SK-N-SH (cell line): ENCODE data around the gene SLC23A3. TPM values are rescaled to one million over a fixed set of nuclear protein-coding genes. Genes with fewer than 3 reads are reported as not detected.
A peak's percentile ranks its signal among the peaks of the same experiment; 100 is the strongest.

Source experiments
- CTCF ChIA-PET: fragments of 300-600, 350-600 bp; formaldehyde crosslinking; extraction: SDS; loops from one replicate; lab custom pipeline; 2021; lab: Yijun Ruan, JAX
- POLR2A ChIA-PET: fragments of 350-600 bp; sonication (Branson Sonifier 250); formaldehyde crosslinking; extraction: SDS; loops from one replicate; lab custom pipeline; 2020; ENCODE audit warnings: antibody characterized with exemption, inconsistent platforms; lab: Yijun Ruan, JAX
- DNase-seq: peaks from one replicate; pipeline ENCODE4 v3.0.0; 2012
- H2AFZ ChIP-seq: fragments of 200-600 bp; sonication (generic); 2 replicates; pipeline ENCODE4 v1.8.1; 2016; ENCODE audit warnings: antibody characterized with exemption, mild to moderate bottlenecking, low read depth
- H3F3A ChIP-seq: fragments of 200-600 bp; sonication (generic); replicated peaks from 2 replicates; pipeline ENCODE3; 2016; ENCODE audit warnings: antibody characterized with exemption, mild to moderate bottlenecking; ENCODE audit not compliant: insufficient read depth
- H3K27ac ChIP-seq, 2 experiments: fragments of 200-500 bp in 1 of 2; fragments of 200-600 bp in 1 of 2; sonication (Bioruptor generic) in 1 of 2; sonication (generic), shearing (Covaris generic) in 1 of 2; 2 replicates each; pipeline versions ENCODE4 v1.5.1 to v1.6.1; 2014 to 2016; ENCODE audit warnings: low read depth in 2 of 2, inconsistent platforms in 1 of 2, low read length in 1 of 2, mild to moderate bottlenecking in 1 of 2, mixed read lengths in 1 of 2
- H3K27me3 ChIP-seq: fragments of 200-600 bp; sonication (generic), shearing (Covaris generic); 2 replicates; pipeline ENCODE4 v1.6.1; 2016; ENCODE audit warnings: mixed run types; ENCODE audit not compliant: insufficient read depth
- H3K36me3 ChIP-seq, 2 experiments: fragments of 200-500 bp in 1 of 2; fragments of 200-600 bp in 1 of 2; sonication (Bioruptor generic) in 1 of 2; sonication (generic) in 1 of 2; replicated peaks in 1 of 2; 2 replicates each; pipeline versions ENCODE3 to v1.5.1; 2014 to 2016; ENCODE audit warnings: low read length in 1 of 2, mild to moderate bottlenecking in 1 of 2; ENCODE audit not compliant: insufficient read depth in 2 of 2, control insufficient read depth in 1 of 2
- H3K4me1 ChIP-seq, 2 experiments: fragments of 200-500 bp in 1 of 2; fragments of 200-600 bp in 1 of 2; sonication (Bioruptor generic) in 1 of 2; sonication (generic), shearing (Covaris generic) in 1 of 2; 2 replicates each; pipeline versions ENCODE4 v1.5.1 to v1.6.1; 2014 to 2016; ENCODE audit warnings: low read depth in 1 of 2, low read length in 1 of 2, mixed run types in 1 of 2; ENCODE audit not compliant: insufficient read depth in 2 of 2, control insufficient read depth in 1 of 2
- H3K4me2 ChIP-seq: fragments of 200-600 bp; sonication (generic), shearing (Covaris generic); 2 replicates; pipeline ENCODE4 v1.6.1; 2017; ENCODE audit warnings: mixed run types
- H3K4me3 ChIP-seq, 2 experiments: fragments of 200-500 bp in 1 of 2; fragments of 200-600 bp in 1 of 2; sonication (Bioruptor generic) in 1 of 2; sonication (generic), shearing (Covaris generic) in 1 of 2; 2 replicates each; pipeline versions ENCODE4 v1.5.1 to v1.8.1; 2014 to 2016; ENCODE audit warnings: low read depth in 2 of 2, inconsistent platforms in 1 of 2, low read length in 1 of 2, mild to moderate bottlenecking in 1 of 2, mixed read lengths in 1 of 2, moderate library complexity in 1 of 2
- H3K79me2 ChIP-seq: fragments of 200-600 bp; sonication (generic); 2 replicates; pipeline ENCODE4 v1.8.1; 2017; ENCODE audit warnings: mild to moderate bottlenecking; ENCODE audit not compliant: insufficient read depth
- H3K9ac ChIP-seq: fragments of 200-600 bp; sonication (generic); 2 replicates; pipeline ENCODE4 v1.6.1; 2017; ENCODE audit warnings: mixed run types
- H3K9me2 ChIP-seq: fragments of 200-600 bp; sonication (generic); 2 replicates; pipeline ENCODE4 v1.6.1; 2017; ENCODE audit warnings: mixed run types
- H3K9me3 ChIP-seq: fragments of 200-600 bp; sonication (generic); 2 replicates; pipeline ENCODE4 v1.6.1; 2017; ENCODE audit warnings: mixed run types, mild to moderate bottlenecking, moderate library complexity
- H4K20me1 ChIP-seq: fragments of 200-600 bp; sonication (generic); 2 replicates; pipeline ENCODE4 v1.6.1; 2017; ENCODE audit warnings: mild to moderate bottlenecking, mixed run types; ENCODE audit not compliant: insufficient read depth
- CHD2 ChIP-seq: fragments of 150-350 bp; IDR thresholded peaks from 2 replicates; pipeline ENCODE4 v1.6.1; 2018; ENCODE audit warnings: low read length; ENCODE audit not compliant: partially characterized antibody
- ELF1 ChIP-seq: IDR thresholded peaks from 2 replicates; pipeline ENCODE4 v1.4.0; 2012
- FOSL2 ChIP-seq: IDR thresholded peaks from 2 replicates; pipeline ENCODE4 v1.4.0; 2012; ENCODE audit warnings: low read depth, mild to moderate bottlenecking, moderate library complexity, borderline replicate concordance
- JUND ChIP-seq: IDR thresholded peaks from 2 replicates; pipeline ENCODE4 v1.4.0; 2012
- MEF2A ChIP-seq: IDR thresholded peaks from 2 replicates; pipeline ENCODE4 v1.4.0; 2012; ENCODE audit warnings: low read depth, borderline replicate concordance
- NRF1 ChIP-seq: IDR thresholded peaks from 2 replicates; pipeline ENCODE4 v1.6.1; 2012; ENCODE audit warnings: low read depth, mild to moderate bottlenecking, low read length
- SIN3A ChIP-seq: IDR thresholded peaks from 2 replicates; pipeline ENCODE4 v1.6.1; 2012; ENCODE audit warnings: low read depth, mild to moderate bottlenecking, low read length, moderate library complexity, borderline replicate concordance
- TCF12 ChIP-seq: IDR thresholded peaks from 2 replicates; pipeline ENCODE4 v1.4.0; 2012
- TEAD4 ChIP-seq: IDR thresholded peaks from 2 replicates; pipeline ENCODE4 v1.4.0; 2012; ENCODE audit warnings: mild to moderate bottlenecking, borderline replicate concordance; ENCODE audit not compliant: insufficient read depth
- WGBS: methylation state at CpG from one replicate; pipeline ENCODE4 v1.1.6; 2017; ENCODE audit warnings: low lambda C conversion rate; 5-methylcytosine and 5-hydroxymethylcytosine counted together
- polyA plus RNA-seq, 3 experiments: library from polyadenylated mRNA; depleted of rRNA; stranded (reverse); fragments of >200 nt; gene quantifications; 2 replicates each; pipeline ENCODE4 v1.2.3, GENCODE V29; 2012
- TF ChIP-seq, protein P1 (sequence below): fragments of 200-600 bp; sonication (generic); IDR thresholded peaks from 2 replicates; pipeline ENCODE4 v1.6.1; 2017; ENCODE audit warnings: antibody characterized with exemption, mild to moderate bottlenecking, moderate library complexity
- TF ChIP-seq, protein P2 (sequence below): IDR thresholded peaks from 2 replicates; pipeline ENCODE4; 2012
- TF ChIP-seq, protein P3 (sequence below): IDR thresholded peaks from 2 replicates; pipeline ENCODE4 v1.4.0; 2012; ENCODE audit warnings: low read depth
- TF ChIP-seq, protein P4 (sequence below): IDR thresholded peaks from 2 replicates; pipeline ENCODE4 v1.4.0; 2012; ENCODE audit warnings: low read depth, borderline replicate concordance

SLC23A3 gene
- polyA plus RNA-seq, 1 of the 3 experiments (the other 2 are of a cell fraction), result 2.1 TPM

DNA sequence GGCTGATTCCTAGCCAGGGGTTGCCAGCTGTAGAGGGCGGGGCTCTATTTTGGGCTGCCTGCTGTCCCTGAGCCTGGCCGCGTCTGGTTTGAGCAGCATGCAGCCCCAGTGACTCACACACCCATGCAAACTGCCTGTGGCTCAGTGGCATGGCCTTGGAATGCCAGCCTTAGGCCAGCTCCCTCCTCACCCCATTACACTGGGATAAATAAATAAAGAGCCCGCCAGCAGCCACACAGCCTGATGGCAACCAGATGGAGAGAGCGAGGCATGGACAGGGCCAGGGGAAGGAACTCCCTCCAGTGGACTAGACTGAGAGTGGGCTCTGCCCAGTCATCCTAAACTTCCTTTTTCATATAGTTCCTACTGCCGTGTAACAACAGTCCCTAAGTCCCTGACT, 27.5 kb downstream of the SLC23A3 start:
- Histone ChIP-seq H3K9ac (no peak overlapping the region), H2AFZ (no peak overlapping the region), H3K9me3 (no peaks in the 10 kb centered on the region), H3K4me2 (no peak overlapping the region), H3K79me2 (no peaks in the 10 kb centered on the region), H3K27me3 (no peaks in the 10 kb centered on the region), H4K20me1 (0 out of 2 replicates have a peak, but pooled peaks cover 3% of the 10 kb centered on the region), H3K36me3 (peaks cover 26 to 35% of the 10 kb centered on the region in 2 experiments), H3K27ac (peak overlapping the region in 1 of 2 experiments; percentile 19; a peak in 2 of 4 replicates), H3K4me3 (no peak overlapping the region), H3K4me1 (peaks cover 8 to 10% of the 10 kb centered on the region in 2 experiments; a peak in 1 of 4 replicates), H3F3A (no peaks in the 10 kb centered on the region), H3K9me2 (no peaks in the 10 kb centered on the region)
- ChIA-PET POLR2A (interaction anchor here (1.0 kb wide), 1 partner anchor 145 kb away, joined by 4 read pairs; no protein-coding TSS in a partner anchor), CTCF (interaction anchor here (1.0 to 10.8 kb wide), 8 partner anchors 12 to 162 kb away, joined by 3 to 75 read pairs (median 6); no protein-coding TSS in a partner anchor)
- DNase-seq, result peak; percentile 48
- TF ChIP-seq JUND (peak; percentile 30; the same call in 1 of the 2 replicates), NRF1 (no peak), TEAD4 (0 out of 2 replicates have a peak, but pooled peaks have one; percentile 28), MEF2A (no peak), TCF12 (peak; percentile 87), FOSL2 (peak; percentile 55; the same call in 1 of the 2 replicates), SIN3A (peak; percentile 56; the same call in 1 of the 2 replicates)
- TF ChIP-seq, protein P1, sequence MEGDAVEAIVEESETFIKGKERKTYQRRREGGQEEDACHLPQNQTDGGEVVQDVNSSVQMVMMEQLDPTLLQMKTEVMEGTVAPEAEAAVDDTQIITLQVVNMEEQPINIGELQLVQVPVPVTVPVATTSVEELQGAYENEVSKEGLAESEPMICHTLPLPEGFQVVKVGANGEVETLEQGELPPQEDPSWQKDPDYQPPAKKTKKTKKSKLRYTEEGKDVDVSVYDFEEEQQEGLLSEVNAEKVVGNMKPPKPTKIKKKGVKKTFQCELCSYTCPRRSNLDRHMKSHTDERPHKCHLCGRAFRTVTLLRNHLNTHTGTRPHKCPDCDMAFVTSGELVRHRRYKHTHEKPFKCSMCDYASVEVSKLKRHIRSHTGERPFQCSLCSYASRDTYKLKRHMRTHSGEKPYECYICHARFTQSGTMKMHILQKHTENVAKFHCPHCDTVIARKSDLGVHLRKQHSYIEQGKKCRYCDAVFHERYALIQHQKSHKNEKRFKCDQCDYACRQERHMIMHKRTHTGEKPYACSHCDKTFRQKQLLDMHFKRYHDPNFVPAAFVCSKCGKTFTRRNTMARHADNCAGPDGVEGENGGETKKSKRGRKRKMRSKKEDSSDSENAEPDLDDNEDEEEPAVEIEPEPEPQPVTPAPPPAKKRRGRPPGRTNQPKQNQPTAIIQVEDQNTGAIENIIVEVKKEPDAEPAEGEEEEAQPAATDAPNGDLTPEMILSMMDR, result peak; percentile 38; the same call in 1 of the 2 replicates
- TF ChIP-seq, protein P2, sequence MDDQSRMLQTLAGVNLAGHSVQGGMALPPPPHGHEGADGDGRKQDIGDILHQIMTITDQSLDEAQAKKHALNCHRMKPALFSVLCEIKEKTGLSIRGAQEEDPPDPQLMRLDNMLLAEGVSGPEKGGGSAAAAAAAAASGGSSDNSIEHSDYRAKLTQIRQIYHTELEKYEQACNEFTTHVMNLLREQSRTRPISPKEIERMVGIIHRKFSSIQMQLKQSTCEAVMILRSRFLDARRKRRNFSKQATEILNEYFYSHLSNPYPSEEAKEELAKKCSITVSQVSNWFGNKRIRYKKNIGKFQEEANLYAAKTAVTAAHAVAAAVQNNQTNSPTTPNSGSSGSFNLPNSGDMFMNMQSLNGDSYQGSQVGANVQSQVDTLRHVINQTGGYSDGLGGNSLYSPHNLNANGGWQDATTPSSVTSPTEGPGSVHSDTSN, result peak; percentile 33; the same call in 1 of the 2 replicates
- TF ChIP-seq, protein P3, sequence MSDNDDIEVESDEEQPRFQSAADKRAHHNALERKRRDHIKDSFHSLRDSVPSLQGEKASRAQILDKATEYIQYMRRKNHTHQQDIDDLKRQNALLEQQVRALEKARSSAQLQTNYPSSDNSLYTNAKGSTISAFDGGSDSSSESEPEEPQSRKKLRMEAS, result peak; percentile 60; the same call in 1 of the 2 replicates
- WGBS, result 70% methylated on average over 6 of the region's 6 CpGs

DNA sequence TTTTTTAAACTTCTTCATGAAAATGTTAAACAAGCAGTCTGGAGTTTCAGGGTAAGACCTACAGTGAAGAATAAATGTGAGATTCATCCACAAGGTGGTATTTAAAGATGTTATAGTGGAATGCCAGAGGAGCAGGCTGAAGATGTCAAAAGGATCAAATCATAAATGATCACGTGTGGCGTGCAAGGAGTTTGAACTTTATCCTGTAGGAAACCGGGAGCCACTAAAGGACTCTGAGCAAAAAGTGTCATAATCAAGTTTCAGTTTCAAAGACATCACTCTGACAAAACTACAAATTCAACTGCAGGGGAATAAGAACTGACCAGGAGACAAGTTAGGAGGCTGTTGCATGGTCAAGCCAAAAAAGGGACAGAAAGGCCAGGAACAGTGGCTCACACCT, 29.1 kb downstream of the SLC23A3 start:
- no peaks in the 10 kb centered on the region for H3K27me3 ChIP-seq
- CTCF ChIA-PET, result interaction anchor here (1.8 to 10.8 kb wide), 4 partner anchors 19 to 138 kb away, joined by 6 to 75 read pairs (median 18); no protein-coding TSS in a partner anchor
- no peak overlapping the region for H3K27ac ChIP-seq
- H3K9ac ChIP-seq, result no peak overlapping the region
- 100% methylated on average over 3 of the region's 3 CpGs for WGBS
- no peak overlapping the region for H3K4me3 ChIP-seq
- no peak overlapping the region for H2AFZ ChIP-seq
- TF ChIP-seq ELF1 (no peak), CHD2 (no peak)
- TF ChIP-seq, protein P4, sequence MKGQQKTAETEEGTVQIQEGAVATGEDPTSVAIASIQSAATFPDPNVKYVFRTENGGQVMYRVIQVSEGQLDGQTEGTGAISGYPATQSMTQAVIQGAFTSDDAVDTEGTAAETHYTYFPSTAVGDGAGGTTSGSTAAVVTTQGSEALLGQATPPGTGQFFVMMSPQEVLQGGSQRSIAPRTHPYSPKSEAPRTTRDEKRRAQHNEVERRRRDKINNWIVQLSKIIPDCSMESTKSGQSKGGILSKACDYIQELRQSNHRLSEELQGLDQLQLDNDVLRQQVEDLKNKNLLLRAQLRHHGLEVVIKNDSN, result no peak
- TF ChIP-seq, all 33 proteins: peak for 0
- Histone ChIP-seq H3K9me2 (no peaks in the 10 kb centered on the region), H3K9me3 (no peaks in the 10 kb centered on the region), H3K4me1 (peaks cover 6 to 8% of the 10 kb centered on the region in 2 experiments; a peak in 1 of 4 replicates), H3F3A (no peaks in the 10 kb centered on the region), H3K36me3 (peaks cover 12 to 26% of the 10 kb centered on the region in 2 experiments), H3K4me2 (no peak overlapping the region), H4K20me1 (0 out of 2 replicates have a peak, but pooled peaks cover 3% of the 10 kb centered on the region), H3K79me2 (no peaks in the 10 kb centered on the region)
- DNase-seq, result no peak
- POLR2A ChIA-PET, result no interaction called here
